IMR-90 (cell line): Measurements from ENCODE around the gene CLBA1. TPM values are rescaled to one million over a fixed set of nuclear protein-coding genes. Genes with fewer than 3 reads are reported as not detected.

ENCODE experiments used
- ATAC-seq: fragments of 200-7000 bp; cut with Tn5 transposase; 2 replicates; pipeline ENCODE4 v1.9.1; 2020; ENCODE audit warnings: low read depth, mild to moderate bottlenecking, moderate library complexity
- BruUV-seq: library from RNA; stranded (reverse); fragments of 400-500 nt; replicated peaks from 2 replicates; lab custom pipeline; 2021; lab: Mats Ljungman, UMichigan
- CTCF ChIA-PET: fragments of 300-600 bp; formaldehyde crosslinking; extraction: SDS; loops from one replicate; lab custom pipeline; 2021; ENCODE audit warnings: antibody characterized with exemption; lab: Yijun Ruan, JAX
- POLR2A ChIA-PET: fragments of 300-600 bp; sonication (Branson Sonifier 250); formaldehyde crosslinking; loops from one replicate; lab custom pipeline; 2022; ENCODE audit warnings: antibody characterized with exemption; ENCODE audit not compliant: unreplicated experiment; lab: Charles Lee
- DNase-seq: peaks from one replicate; pipeline ENCODE4 v3.0.0; 2013
- H2AFZ ChIP-seq: replicated peaks from 2 replicates; pipeline ENCODE3; 2013; ENCODE audit warnings: low read length, mild to moderate bottlenecking; ENCODE audit not compliant: poor library complexity
- H2AK5ac ChIP-seq: 2 replicates; pipeline ENCODE4 v1.6.1; 2013; ENCODE audit warnings: low read depth, low read length, inconsistent platforms
- H2AK9ac ChIP-seq: replicated peaks from 2 replicates; pipeline ENCODE3; 2013; ENCODE audit warnings: mild to moderate bottlenecking, low read depth, low read length, moderate library complexity; ENCODE audit not compliant: poor library complexity
- H2BK120ac ChIP-seq: 2 replicates; pipeline ENCODE4 v1.6.1; 2013; ENCODE audit warnings: low read depth, low read length, inconsistent platforms
- H2BK15ac ChIP-seq: 3 replicates; pipeline ENCODE4 v1.6.1; 2013; ENCODE audit warnings: low read depth, low read length, inconsistent platforms
- H2BK20ac ChIP-seq: 2 replicates; pipeline ENCODE4 v1.6.1; 2013; ENCODE audit warnings: low read depth, mild to moderate bottlenecking, inconsistent platforms, low read length, moderate library complexity
- H2BK5ac ChIP-seq: 2 replicates; pipeline ENCODE4 v1.6.1; 2013; ENCODE audit warnings: mild to moderate bottlenecking, low read depth, low read length, inconsistent platforms; ENCODE audit not compliant: poor library complexity, severe bottlenecking
- H3K14ac ChIP-seq: replicated peaks from 2 replicates; pipeline ENCODE4 v1.6.1; 2013; ENCODE audit warnings: low read depth, low read length, inconsistent platforms
- H3K18ac ChIP-seq: 2 replicates; pipeline ENCODE4 v1.6.1; 2013; ENCODE audit warnings: low read depth, low read length, control low read depth
- H3K23ac ChIP-seq: 2 replicates; pipeline ENCODE4 v1.6.1; 2013; ENCODE audit warnings: low read depth, low read length, inconsistent platforms
- H3K27ac ChIP-seq: 2 replicates; pipeline ENCODE4 v1.5.1; 2013; ENCODE audit warnings: mild to moderate bottlenecking, control low read depth, low read length; ENCODE audit not compliant: insufficient read depth
- H3K27me3 ChIP-seq: 2 replicates; pipeline ENCODE4 v1.6.1; 2013; ENCODE audit warnings: low read length; ENCODE audit not compliant: control insufficient read depth, insufficient read depth
- H3K36me3 ChIP-seq: 2 replicates; pipeline ENCODE4 v1.6.1; 2013; ENCODE audit warnings: low read length, mixed read lengths; ENCODE audit not compliant: control insufficient read depth, insufficient read depth
- H3K4ac ChIP-seq: 2 replicates; pipeline ENCODE4 v1.6.1; 2013; ENCODE audit warnings: low read depth, low read length, inconsistent platforms
- H3K4me1 ChIP-seq: 2 replicates; pipeline ENCODE4 v1.6.1; 2013; ENCODE audit warnings: low read length, mixed read lengths; ENCODE audit not compliant: control insufficient read depth, insufficient read depth
- H3K4me2 ChIP-seq: 2 replicates; pipeline ENCODE4 v1.6.1; 2013; ENCODE audit warnings: low read depth, mild to moderate bottlenecking, control low read depth, low read length, moderate library complexity
- H3K4me3 ChIP-seq: 2 replicates; pipeline ENCODE4 v1.5.1; 2013; ENCODE audit warnings: low read depth, mild to moderate bottlenecking, control low read depth, low read length, moderate library complexity; ENCODE audit not compliant: insufficient read depth
- H3K56ac ChIP-seq: 2 replicates; pipeline ENCODE4 v1.6.1; 2013; ENCODE audit warnings: low read length, inconsistent platforms; ENCODE audit not compliant: insufficient read depth; ENCODE audit errors: extremely low read depth
- H3K79me1 ChIP-seq, 2 experiments: 2 replicates each; pipeline ENCODE4 v1.6.1; 2013; ENCODE audit warnings: low read length in 2 of 2, inconsistent platforms in 1 of 2, low read depth in 1 of 2
- H3K9ac ChIP-seq: 2 replicates; pipeline ENCODE4 v1.6.1; 2013; ENCODE audit warnings: low read depth, low read length, control low read depth
- H3K9me1 ChIP-seq: 2 replicates; pipeline ENCODE4 v1.6.1; 2013; ENCODE audit warnings: low read length, inconsistent platforms; ENCODE audit not compliant: insufficient read depth
- H3K9me3 ChIP-seq: 2 replicates; pipeline ENCODE4 v1.6.1; 2013; ENCODE audit warnings: low read length; ENCODE audit not compliant: control insufficient read depth, insufficient read depth
- H4K20me1 ChIP-seq: 2 replicates; pipeline ENCODE4 v1.6.1; 2013; ENCODE audit warnings: low read length, inconsistent platforms; ENCODE audit not compliant: insufficient read depth
- H4K5ac ChIP-seq: 2 replicates; pipeline ENCODE4 v1.6.1; 2013; ENCODE audit warnings: mild to moderate bottlenecking, low read depth, low read length, control low read depth
- H4K8ac ChIP-seq, 2 experiments: 2 replicates each; pipeline ENCODE4 v1.6.1; 2013; ENCODE audit warnings: low read depth in 2 of 2, low read length in 2 of 2, control low read depth in 1 of 2, inconsistent platforms in 1 of 2
- H4K91ac ChIP-seq: 2 replicates; pipeline ENCODE4 v1.6.1; 2013; ENCODE audit warnings: low read depth, low read length, inconsistent platforms; ENCODE audit not compliant: insufficient read depth
- BHLHE40 ChIP-seq: fragments of 150-350 bp; IDR thresholded peaks from 2 replicates; pipeline ENCODE4 v1.6.1; 2016; ENCODE audit warnings: mild to moderate bottlenecking, low read depth, low read length
- FOS ChIP-seq: fragments of 150-350 bp; IDR thresholded peaks from 2 replicates; pipeline ENCODE4 v1.6.1; 2016; ENCODE audit warnings: low read depth, low read length
- MAZ ChIP-seq: IDR thresholded peaks from 2 replicates; pipeline ENCODE4 v1.6.1; 2012; ENCODE audit warnings: low read depth, mild to moderate bottlenecking, low read length, improper control_type of control experiment, moderate library complexity, borderline replicate concordance
- WGBS, 2 experiments: methylation state at CpG; one replicate each; pipeline versions ENCODE4 v1.1.5 to v1.1.7; 2013; ENCODE audit warnings: missing lambda C conversion rate in 2 of 2; ENCODE audit not compliant: insufficient read length in 1 of 2; ENCODE audit errors: extremely low coverage in 2 of 2; 5-methylcytosine and 5-hydroxymethylcytosine counted together
- dilution Hi-C: fragments of 300-500 bp; cut with HindIII; formaldehyde crosslinking; loops from one replicate; pipeline ENCODE4 v1.14.3; 2018; ENCODE audit warnings: low sequenced_read_pairs; ENCODE audit not compliant: unreplicated experiment
- in situ Hi-C: fragments of 300-500 bp; cut with MboI; formaldehyde crosslinking; loops from 3 replicates; pipeline ENCODE4 v1.14.3; 2019; ENCODE audit warnings: low sequenced_read_pairs, inconsistent platforms, mixed read lengths
- intact Hi-C: fragments of 100-400 bp; cut with micrococcal nuclease; formaldehyde crosslinking; loops from 2 replicates; pipeline ENCODE4 v1.10.0; 2022
- polyA plus RNA-seq, 3 experiments: library from polyadenylated mRNA; depleted of rRNA; stranded (reverse); fragments of >200 nt; gene quantifications; 2 replicates each; pipeline ENCODE4 v1.2.3, GENCODE V29; 2012; ENCODE audit warnings: low replicate concordance in 1 of 3
- total RNA-seq: library from RNA; depleted of rRNA; stranded (reverse); fragments of >200 nt; gene quantifications from 2 replicates; pipeline ENCODE4 v1.2.3, GENCODE V29; 2012
- TF ChIP-seq, protein P1 (sequence below): fragments of 150-350 bp; IDR thresholded peaks from 2 replicates; pipeline ENCODE4 v1.6.1; 2016; ENCODE audit warnings: low read depth, mild to moderate bottlenecking, low read length, moderate library complexity, borderline replicate concordance
- TF ChIP-seq, protein P2 (sequence below): fragments of 150-350 bp; IDR thresholded peaks from 2 replicates; pipeline ENCODE4 v1.6.1; 2017; ENCODE audit warnings: mild to moderate bottlenecking, antibody characterized with exemption, low read length, low read depth

Gene CLBA1
- total and polyA plus RNA-seq, 2 of the 4 experiments (the other 2 are of a cell fraction): 2.7 to 6.2 TPM

DNA sequence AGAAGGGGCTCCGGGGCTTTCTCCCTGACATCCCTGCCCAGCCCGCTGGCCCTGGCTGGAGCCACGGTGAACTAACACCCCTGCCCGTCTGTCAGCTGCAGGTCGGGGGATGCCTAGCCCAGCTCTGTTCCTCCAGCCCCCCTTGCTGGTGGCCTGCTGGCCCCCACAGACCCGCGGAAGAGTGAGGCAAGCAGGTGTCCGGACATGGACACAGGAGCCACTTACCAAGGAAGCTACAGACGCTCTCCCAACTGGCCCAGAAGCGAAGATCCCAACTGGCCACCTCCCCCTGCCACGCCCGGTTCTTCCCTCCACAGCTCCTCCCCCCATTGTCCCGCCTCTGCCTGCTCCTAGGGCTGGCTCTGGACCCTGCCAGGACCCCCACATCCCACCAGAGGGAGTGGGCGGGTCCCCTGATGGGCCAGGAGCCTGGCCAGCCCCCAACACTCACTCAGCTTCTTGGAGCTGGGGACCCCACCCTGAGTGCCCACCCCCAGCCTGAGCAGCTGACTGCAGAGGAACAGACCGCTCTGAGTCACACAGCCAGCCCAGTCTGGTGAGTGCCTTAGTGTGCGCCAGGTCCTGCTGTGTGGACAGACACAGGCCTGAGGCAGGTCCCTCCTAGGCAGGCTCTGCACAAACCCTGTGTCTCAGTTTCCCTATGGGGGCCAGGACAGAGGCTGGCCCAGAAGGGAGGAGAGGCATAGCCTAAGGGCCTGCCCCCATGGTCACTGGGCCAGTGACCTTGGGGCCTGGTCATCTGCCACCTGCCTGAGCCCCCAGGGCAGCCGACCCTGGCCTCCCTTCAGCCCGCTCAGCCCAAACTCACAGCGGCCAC lies 15.1 kb upstream of the CLBA1 start:
- intact Hi-C loops: loop anchor here (5.0 kb wide), 1 partner anchor 38 kb away; no protein-coding TSS in a partner anchor
- Histone ChIP-seq H2BK15ac (peak overlapping the region; percentile 54; the same call in 2 of the 3 replicates), H3K9me1 (peaks cover 11% of the 10 kb centered on the region), H3K23ac (no peak overlapping the region; the same call in 1 of the 2 replicates), H3K18ac (no peak overlapping the region), H2AK5ac (peak overlapping the region; percentile 87), H4K8ac (peak overlapping the region; percentile 59 to 79; a peak in 3 of 4 replicates), H3K14ac (peak overlapping the region; percentile 64), H2BK5ac (peak overlapping the region; percentile 50), H3K4ac (peak overlapping the region; percentile 83), H3K4me3 (no peak overlapping the region), H2BK20ac (peak overlapping the region; percentile 85; the same call in 1 of the 2 replicates), H4K5ac (peak overlapping the region; percentile 74; the same call in 1 of the 2 replicates), H2AK9ac (peak overlapping the region; percentile 99), H3K4me1 (peaks cover 42% of the 10 kb centered on the region), H4K20me1 (no peaks in the 10 kb centered on the region), H4K91ac (peak overlapping the region; percentile 85), H3K4me2 (no peak overlapping the region), H2BK120ac (peak overlapping the region; percentile 88), H3K9ac (no peak overlapping the region), H3K36me3 (no peaks in the 10 kb centered on the region), H3K56ac (no peak overlapping the region), H3K79me1 (peaks cover 0 to 33% of the 10 kb centered on the region in 2 experiments; a peak in 1 of 4 replicates), H3K9me3 (no peaks in the 10 kb centered on the region), H2AFZ (peak overlapping the region; percentile 91), H3K27ac (no peak overlapping the region; the same call in 1 of the 2 replicates), H3K27me3 (no peaks in the 10 kb centered on the region)
- DNase-seq (peak; percentile 81), ATAC-seq (peak; percentile 24)
- POLR2A ChIA-PET: interaction anchor here (0.5 kb wide), 1 partner anchor 92 kb away, joined by 3 read pairs; no protein-coding TSS in a partner anchor
- no TSS peak for BruUV-seq
- 83% methylated on average over 8 of the region's 19 CpGs; no CpG with 5 or more reads in 1 of the 2 experiments for WGBS, 2 experiments
- TF ChIP-seq FOS (0 out of 2 replicates have a peak, but pooled peaks have one; percentile 47), BHLHE40 (peak; percentile 60; the same call in 1 of the 2 replicates), MAZ (peak; percentile 75)
- TF ChIP-seq, protein P1, sequence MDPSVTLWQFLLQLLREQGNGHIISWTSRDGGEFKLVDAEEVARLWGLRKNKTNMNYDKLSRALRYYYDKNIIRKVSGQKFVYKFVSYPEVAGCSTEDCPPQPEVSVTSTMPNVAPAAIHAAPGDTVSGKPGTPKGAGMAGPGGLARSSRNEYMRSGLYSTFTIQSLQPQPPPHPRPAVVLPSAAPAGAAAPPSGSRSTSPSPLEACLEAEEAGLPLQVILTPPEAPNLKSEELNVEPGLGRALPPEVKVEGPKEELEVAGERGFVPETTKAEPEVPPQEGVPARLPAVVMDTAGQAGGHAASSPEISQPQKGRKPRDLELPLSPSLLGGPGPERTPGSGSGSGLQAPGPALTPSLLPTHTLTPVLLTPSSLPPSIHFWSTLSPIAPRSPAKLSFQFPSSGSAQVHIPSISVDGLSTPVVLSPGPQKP: no peak
- TF ChIP-seq, protein P2, sequence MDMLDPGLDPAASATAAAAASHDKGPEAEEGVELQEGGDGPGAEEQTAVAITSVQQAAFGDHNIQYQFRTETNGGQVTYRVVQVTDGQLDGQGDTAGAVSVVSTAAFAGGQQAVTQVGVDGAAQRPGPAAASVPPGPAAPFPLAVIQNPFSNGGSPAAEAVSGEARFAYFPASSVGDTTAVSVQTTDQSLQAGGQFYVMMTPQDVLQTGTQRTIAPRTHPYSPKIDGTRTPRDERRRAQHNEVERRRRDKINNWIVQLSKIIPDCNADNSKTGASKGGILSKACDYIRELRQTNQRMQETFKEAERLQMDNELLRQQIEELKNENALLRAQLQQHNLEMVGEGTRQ: peak; percentile 41; the same call in 1 of the 2 replicates
- in situ Hi-C loops: loop anchor here (5.0 kb wide), 2 partner anchors 33 to 77 kb away; no protein-coding TSS in a partner anchor
- dilution Hi-C loops: no loop called here
- CTCF ChIA-PET: no interaction called here
